Loucy (cell line): ENCODE measurements around the gene YEATS4.

ENCODE experiments used
- H2AFZ ChIP-seq: fragments of 200-600 bp; sonication (generic); 2 replicates; pipeline ENCODE4 v1.6.0; 2016; ENCODE audit warnings: antibody characterized with exemption, mild to moderate bottlenecking, low read length, moderate library complexity
- H3F3A ChIP-seq: fragments of 200-600 bp; 2 replicates; pipeline ENCODE4 v1.6.0; 2016; ENCODE audit warnings: antibody characterized with exemption, low read depth, mild to moderate bottlenecking
- H3K27me3 ChIP-seq: fragments of 200-600 bp; sonication (generic); 2 replicates; pipeline ENCODE4 v1.6.1; 2014; ENCODE audit warnings: low read length, mild to moderate bottlenecking; ENCODE audit not compliant: insufficient read depth, poor library complexity, severe bottlenecking
- H3K36me3 ChIP-seq: fragments of 200-600 bp; sonication (generic); 2 replicates; pipeline ENCODE4 v1.6.1; 2016; ENCODE audit warnings: low read length; ENCODE audit not compliant: insufficient read depth
- H3K4me1 ChIP-seq: fragments of 200-600 bp; sonication (generic); 2 replicates; pipeline ENCODE4 v1.5.1; 2014; ENCODE audit warnings: low read length, mild to moderate bottlenecking; ENCODE audit not compliant: insufficient read depth, poor library complexity, severe bottlenecking
- H3K4me2 ChIP-seq: fragments of 200-600 bp; sonication (generic); 2 replicates; pipeline ENCODE4 v1.6.0; 2014; ENCODE audit warnings: antibody characterized with exemption, low read length, low read depth, mild to moderate bottlenecking; ENCODE audit not compliant: poor library complexity, severe bottlenecking
- H3K4me3 ChIP-seq: fragments of 200-600 bp; sonication (generic); 2 replicates; pipeline ENCODE4 v1.5.1; 2014; ENCODE audit warnings: low read length, mild to moderate bottlenecking, mixed read lengths; ENCODE audit not compliant: poor library complexity, severe bottlenecking
- H3K79me2 ChIP-seq: fragments of 200-600 bp; sonication (generic); 2 replicates; pipeline ENCODE4 v1.6.1; 2014; ENCODE audit warnings: low read length; ENCODE audit not compliant: insufficient read depth
- H3K9ac ChIP-seq: fragments of 200-600 bp; sonication (generic); 2 replicates; pipeline ENCODE4 v1.6.0; 2014; ENCODE audit warnings: mild to moderate bottlenecking, low read depth, low read length, moderate library complexity; ENCODE audit not compliant: poor library complexity, severe bottlenecking
- H3K9me2 ChIP-seq: fragments of 200-600 bp; sonication (generic); replicated peaks from 2 replicates; pipeline ENCODE4 v1.6.1; 2016; ENCODE audit warnings: low read depth, low read length, mixed read lengths
- H3K9me3 ChIP-seq: fragments of 200-600 bp; sonication (generic); 2 replicates; pipeline ENCODE4 v1.6.1; 2014; ENCODE audit warnings: mild to moderate bottlenecking, antibody characterized with exemption, low read length, low read depth; ENCODE audit not compliant: insufficient read depth
- H4K20me1 ChIP-seq: fragments of 200-600 bp; sonication (generic); 2 replicates; pipeline ENCODE4 v1.6.0; 2014; ENCODE audit warnings: antibody characterized with exemption, low read length, mild to moderate bottlenecking; ENCODE audit not compliant: insufficient read depth, poor library complexity, severe bottlenecking
- EZH2phosphoT487 ChIP-seq: fragments of 200-600 bp; IDR thresholded peaks from 2 replicates; pipeline ENCODE4 v1.6.1; 2018; ENCODE audit warnings: antibody characterized with exemption, mild to moderate bottlenecking, moderate library complexity, borderline replicate concordance
- TF ChIP-seq, protein P1 (sequence below): fragments of 200-600 bp; sonication (generic); conservative IDR thresholded peaks from 2 replicates; pipeline ENCODE4 v1.5.1; 2014; ENCODE audit warnings: mild to moderate bottlenecking, antibody characterized with exemption, low read length

YEATS4 gene

DNA sequence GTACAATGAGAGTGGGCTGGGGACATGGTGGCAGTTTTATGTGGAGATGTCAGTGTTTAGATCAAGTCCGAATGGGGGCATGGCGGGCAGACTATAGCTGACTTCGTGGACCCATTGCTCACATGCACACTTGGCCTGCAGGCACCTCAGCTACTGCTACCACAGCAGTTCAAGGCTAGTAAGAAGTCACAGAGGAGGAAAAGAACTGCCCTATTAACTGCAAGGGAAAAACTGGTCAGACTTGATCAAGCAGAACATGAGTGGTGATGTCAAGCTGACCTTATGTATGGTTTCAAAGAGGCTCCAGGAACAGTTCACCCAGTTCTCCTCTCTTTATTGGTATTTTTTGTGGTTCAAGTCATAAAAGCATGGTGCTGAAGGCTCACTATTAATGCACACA is 80.5 kb downstream of the YEATS4 start:
- H3K79me2 ChIP-seq = no peaks in the 10 kb centered on the region
- no peaks in the 10 kb centered on the region for H3K4me1 ChIP-seq
- no peaks in the 10 kb centered on the region for H3K9me2 ChIP-seq
- no peaks in the 10 kb centered on the region for H3K9me3 ChIP-seq
- no peaks in the 10 kb centered on the region for H3K27me3 ChIP-seq
- H3F3A ChIP-seq = no peaks in the 10 kb centered on the region
- H3K4me2 ChIP-seq = no peak overlapping the region
- no peaks in the 10 kb centered on the region for H3K36me3 ChIP-seq
- H2AFZ ChIP-seq = no peak overlapping the region
- H3K4me3 ChIP-seq = no peak overlapping the region
- no peak overlapping the region for H3K9ac ChIP-seq
- no peaks in the 10 kb centered on the region for H4K20me1 ChIP-seq
- TF ChIP-seq, protein P1, sequence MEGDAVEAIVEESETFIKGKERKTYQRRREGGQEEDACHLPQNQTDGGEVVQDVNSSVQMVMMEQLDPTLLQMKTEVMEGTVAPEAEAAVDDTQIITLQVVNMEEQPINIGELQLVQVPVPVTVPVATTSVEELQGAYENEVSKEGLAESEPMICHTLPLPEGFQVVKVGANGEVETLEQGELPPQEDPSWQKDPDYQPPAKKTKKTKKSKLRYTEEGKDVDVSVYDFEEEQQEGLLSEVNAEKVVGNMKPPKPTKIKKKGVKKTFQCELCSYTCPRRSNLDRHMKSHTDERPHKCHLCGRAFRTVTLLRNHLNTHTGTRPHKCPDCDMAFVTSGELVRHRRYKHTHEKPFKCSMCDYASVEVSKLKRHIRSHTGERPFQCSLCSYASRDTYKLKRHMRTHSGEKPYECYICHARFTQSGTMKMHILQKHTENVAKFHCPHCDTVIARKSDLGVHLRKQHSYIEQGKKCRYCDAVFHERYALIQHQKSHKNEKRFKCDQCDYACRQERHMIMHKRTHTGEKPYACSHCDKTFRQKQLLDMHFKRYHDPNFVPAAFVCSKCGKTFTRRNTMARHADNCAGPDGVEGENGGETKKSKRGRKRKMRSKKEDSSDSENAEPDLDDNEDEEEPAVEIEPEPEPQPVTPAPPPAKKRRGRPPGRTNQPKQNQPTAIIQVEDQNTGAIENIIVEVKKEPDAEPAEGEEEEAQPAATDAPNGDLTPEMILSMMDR = no peak
- TF ChIP-seq EZH2phosphoT487 = no peak
